Neuron (in vitro differentiated cells): Measurements from ENCODE around the gene ABHD12.
"Not testable (repeated sequence)": the region's sequence is repeated elsewhere in the genome, so short reads cannot be mapped to it uniquely, and the experiment has no call there.

Source experiments
- H2AFZ ChIP-seq: one replicate; pipeline ENCODE4 v1.6.1; 2013; ENCODE audit warnings: low read depth, mild to moderate bottlenecking, inconsistent platforms, low read length, moderate library complexity
- H3K27me3 ChIP-seq: one replicate; pipeline ENCODE4 v1.6.1; 2013; ENCODE audit warnings: low read length; ENCODE audit not compliant: insufficient read depth
- H3K36me3 ChIP-seq: one replicate; pipeline ENCODE4 v1.6.1; 2013; ENCODE audit warnings: low read length; ENCODE audit not compliant: insufficient read depth
- H3K4me1 ChIP-seq: one replicate; pipeline ENCODE4 v1.6.1; 2013; ENCODE audit warnings: low read length; ENCODE audit not compliant: insufficient read depth
- H3K4me3 ChIP-seq: 2 replicates; pipeline ENCODE4 v1.5.1; 2013; ENCODE audit warnings: mild to moderate bottlenecking, low read length, moderate library complexity
- H3K9me3 ChIP-seq: one replicate; pipeline ENCODE4 v1.6.1; 2013; ENCODE audit warnings: low read length

ABHD12 gene

GRCh38 chr20:25320035-25320800 lies 70.4 kb downstream of the ABHD12 start:
- Histone ChIP-seq H2AFZ (no peak overlapping the region), H3K27me3 (no peaks in the 10 kb centered on the region), H3K9me3 (no peaks in the 10 kb centered on the region), H3K36me3 (peaks cover 13% of the 10 kb centered on the region), H3K4me1 (peaks cover 9% of the 10 kb centered on the region), H3K4me3 (no peak overlapping the region)

- Histone ChIP-seq H3K4me1 (peaks cover 9% of the 10 kb centered on the region), H3K27me3 (no peaks in the 10 kb centered on the region), H3K36me3 (peaks cover 13% of the 10 kb centered on the region), H3K9me3 (no peaks in the 10 kb centered on the region), H2AFZ (no peak overlapping the region), H3K4me3 (no peak overlapping the region)
These were observed 71.2 kb downstream of the ABHD12 start for GRCh38 chr20:25319241-25320034.

GRCh38 chr20:25318471-25319240 lies 72.0 kb downstream of the ABHD12 start:
- Histone ChIP-seq H3K4me3 (no peak overlapping the region), H3K9me3 (no peaks in the 10 kb centered on the region)

GRCh38 chr20:25317351-25318075 lies 73.1 kb downstream of the ABHD12 start:
- Histone ChIP-seq H3K9me3 (no peaks in the 10 kb centered on the region), H3K4me1 (peaks cover 12% of the 10 kb centered on the region), H3K27me3 (no peaks in the 10 kb centered on the region), H2AFZ (no peak overlapping the region), H3K36me3 (peaks cover 8% of the 10 kb centered on the region), H3K4me3 (no peak overlapping the region)

More at GRCh38 chr20:25318471-25319240, 72.0 kb downstream of the ABHD12 start:
- Histone ChIP-seq H3K36me3 (peaks cover 12% of the 10 kb centered on the region), H2AFZ (no peak overlapping the region), H3K27me3 (no peaks in the 10 kb centered on the region), H3K4me1 (peaks cover 10% of the 10 kb centered on the region)

GRCh38 chr20:25316506-25317190 lies 74.0 kb downstream of the ABHD12 start:
- Histone ChIP-seq H3K36me3 (peaks cover 8% of the 10 kb centered on the region), H2AFZ (no peak overlapping the region), H3K27me3 (no peaks in the 10 kb centered on the region), H3K9me3 (no peaks in the 10 kb centered on the region), H3K4me3 (no peak overlapping the region), H3K4me1 (peaks cover 12% of the 10 kb centered on the region)

- no peak overlapping the region for H3K4me3 ChIP-seq
These were observed 75.0 kb downstream of the ABHD12 start for GRCh38 chr20:25315418-25316210.

GRCh38 chr20:25314497-25315417 lies 75.9 kb downstream of the ABHD12 start:
- no peaks in the 10 kb centered on the region for H3K9me3 ChIP-seq
- peaks cover 4% of the 10 kb centered on the region for H3K36me3 ChIP-seq
- H3K4me1 ChIP-seq: peaks cover 25% of the 10 kb centered on the region
- no peak overlapping the region for H3K4me3 ChIP-seq
- H3K27me3 ChIP-seq: no peaks in the 10 kb centered on the region
- no peak overlapping the region for H2AFZ ChIP-seq

More at GRCh38 chr20:25315418-25316210, 75.0 kb downstream of the ABHD12 start:
- H3K9me3 ChIP-seq: no peaks in the 10 kb centered on the region
- H3K27me3 ChIP-seq: no peaks in the 10 kb centered on the region
- peaks cover 4% of the 10 kb centered on the region for H3K36me3 ChIP-seq
- H2AFZ ChIP-seq: no peak overlapping the region
- peaks cover 18% of the 10 kb centered on the region for H3K4me1 ChIP-seq

- no peaks in the 10 kb centered on the region for H3K27me3 ChIP-seq
- peaks cover 19% of the 10 kb centered on the region for H3K4me1 ChIP-seq
- no peaks in the 10 kb centered on the region for H3K9me3 ChIP-seq
- H3K36me3 ChIP-seq: peaks cover 4% of the 10 kb centered on the region
- no peak overlapping the region for H2AFZ ChIP-seq
- H3K4me3 ChIP-seq: no peak overlapping the region
These were observed 77.0 kb downstream of the ABHD12 start for GRCh38 chr20:25313593-25313992.

- H3K4me3 ChIP-seq, H2AFZ ChIP-seq, H3K36me3 ChIP-seq, H3K27me3 ChIP-seq, H3K9me3 ChIP-seq: not testable (repeated sequence)
- peaks cover 16% of the 10 kb centered on the region for H3K4me1 ChIP-seq
These were observed 77.9 kb downstream of the ABHD12 start for GRCh38 chr20:25312716-25313115.

GRCh38 chr20:25310921-25311728 lies 79.5 kb downstream of the ABHD12 start:
- H2AFZ ChIP-seq: no peak overlapping the region
- H3K36me3 ChIP-seq: peaks cover 4% of the 10 kb centered on the region
- H3K27me3 ChIP-seq: no peaks in the 10 kb centered on the region
- H3K4me1 ChIP-seq: peaks cover 16% of the 10 kb centered on the region
- H3K9me3 ChIP-seq: no peaks in the 10 kb centered on the region
- H3K4me3 ChIP-seq: no peak overlapping the region
